H9 (cell line): ENCODE measurements around the gene C16orf87. TPM values are rescaled to one million over a fixed set of nuclear protein-coding genes. Genes with fewer than 3 reads are reported as not detected.

Experiments used
- DNase-seq: peaks from one replicate; pipeline ENCODE4 v3.0.0-alpha.2; 2017
- H2AFZ ChIP-seq: one replicate; pipeline ENCODE4 v1.6.1; 2013; ENCODE audit warnings: mild to moderate bottlenecking, low read length, control low read depth, moderate library complexity
- H2AK5ac ChIP-seq: 2 replicates; pipeline ENCODE4 v1.6.1; 2013; ENCODE audit warnings: low read length, control low read depth, mixed read lengths; ENCODE audit not compliant: insufficient read length
- H2BK120ac ChIP-seq: one replicate; pipeline ENCODE4 v1.6.1; 2013; ENCODE audit warnings: low read depth, mild to moderate bottlenecking, low read length, control low read depth, inconsistent platforms; ENCODE audit not compliant: poor library complexity, severe bottlenecking
- H2BK12ac ChIP-seq: 2 replicates; pipeline ENCODE4 v1.6.1; 2013; ENCODE audit warnings: low read length, control low read depth, mixed read lengths, low read depth; ENCODE audit not compliant: insufficient read length
- H2BK15ac ChIP-seq: 2 replicates; pipeline ENCODE4 v1.6.1; 2013; ENCODE audit warnings: low read depth, low read length, control low read depth
- H2BK20ac ChIP-seq: one replicate; pipeline ENCODE4 v1.6.1; 2013; ENCODE audit warnings: low read depth, mild to moderate bottlenecking, low read length, control low read depth, inconsistent platforms; ENCODE audit not compliant: poor library complexity, severe bottlenecking
- H2BK5ac ChIP-seq: 2 replicates; pipeline ENCODE4 v1.6.1; 2013; ENCODE audit warnings: low read length, control low read depth, mixed read lengths; ENCODE audit not compliant: insufficient read length
- H3K14ac ChIP-seq: 2 replicates; pipeline ENCODE4 v1.6.1; 2013; ENCODE audit warnings: low read length, control low read depth; ENCODE audit not compliant: insufficient read depth
- H3K18ac ChIP-seq: 2 replicates; pipeline ENCODE4 v1.6.1; 2013; ENCODE audit warnings: low read depth, mild to moderate bottlenecking, mixed read lengths, low read length, control low read depth; ENCODE audit not compliant: insufficient read length
- H3K23ac ChIP-seq: 2 replicates; pipeline ENCODE4 v1.6.1; 2013; ENCODE audit warnings: low read length, control low read depth, mixed read lengths, low read depth; ENCODE audit not compliant: insufficient read length
- H3K23me2 ChIP-seq: 2 replicates; pipeline ENCODE4 v1.6.1; 2013; ENCODE audit warnings: low read depth, mild to moderate bottlenecking, mixed read lengths, low read length, control low read depth; ENCODE audit not compliant: insufficient read length, poor library complexity, severe bottlenecking
- H3K27ac ChIP-seq: 2 replicates; pipeline ENCODE4 v1.5.1; 2013; ENCODE audit warnings: low read length, control low read depth, mixed read lengths, low read depth; ENCODE audit not compliant: insufficient read length
- H3K27me3 ChIP-seq: 2 replicates; pipeline ENCODE4 v1.6.1; 2013; ENCODE audit warnings: low read length, control low read depth, inconsistent platforms; ENCODE audit not compliant: insufficient read depth
- H3K4ac ChIP-seq: 2 replicates; pipeline ENCODE4 v1.6.1; 2013; ENCODE audit warnings: low read depth, mild to moderate bottlenecking, control low read depth, inconsistent platforms, low read length, moderate library complexity
- H3K4me1 ChIP-seq: 2 replicates; pipeline ENCODE4 v1.6.1; 2013; ENCODE audit warnings: low read length, control low read depth, inconsistent platforms; ENCODE audit not compliant: insufficient read depth
- H3K4me2 ChIP-seq: 2 replicates; pipeline ENCODE4 v1.6.1; 2013; ENCODE audit warnings: low read length, control low read depth, mixed read lengths; ENCODE audit not compliant: insufficient read length, insufficient read depth
- H3K56ac ChIP-seq: 2 replicates; pipeline ENCODE4 v1.6.1; 2013; ENCODE audit warnings: low read depth, mild to moderate bottlenecking, mixed read lengths, low read length, control low read depth; ENCODE audit not compliant: insufficient read length
- H3K79me1 ChIP-seq: 2 replicates; pipeline ENCODE4 v1.6.1; 2013; ENCODE audit warnings: low read depth, mild to moderate bottlenecking, moderate library complexity, low read length, control low read depth, inconsistent platforms; ENCODE audit not compliant: insufficient read depth, poor library complexity, severe bottlenecking
- H3K79me2 ChIP-seq: 2 replicates; pipeline ENCODE4 v1.6.1; 2013; ENCODE audit warnings: low read length, control low read depth, inconsistent platforms; ENCODE audit not compliant: insufficient read depth
- H3K9ac ChIP-seq: 2 replicates; pipeline ENCODE4 v1.6.1; 2013; ENCODE audit warnings: low read length, control low read depth, mixed read lengths; ENCODE audit not compliant: insufficient read length; ENCODE audit errors: extremely low read depth
- H3K9me3 ChIP-seq: one replicate; pipeline ENCODE4 v1.6.1; 2013; ENCODE audit warnings: low read depth, low read length, inconsistent platforms; ENCODE audit not compliant: control insufficient read depth
- H3T11ph ChIP-seq: one replicate; pipeline ENCODE4 v1.6.1; 2013; ENCODE audit warnings: mild to moderate bottlenecking, low read length, control low read depth, inconsistent platforms
- H4K20me1 ChIP-seq: one replicate; pipeline ENCODE4 v1.6.1; 2013; ENCODE audit not compliant: control insufficient read depth, insufficient read length, insufficient read depth
- H4K5ac ChIP-seq: 2 replicates; pipeline ENCODE4 v1.6.1; 2013; ENCODE audit warnings: low read depth, mild to moderate bottlenecking, mixed read lengths, low read length, control low read depth; ENCODE audit not compliant: insufficient read length
- H4K8ac ChIP-seq: replicated peaks from 2 replicates; pipeline ENCODE4 v1.6.1; 2013; ENCODE audit warnings: low read length, control low read depth, mixed read lengths, low read depth; ENCODE audit not compliant: insufficient read length
- H4K91ac ChIP-seq: 2 replicates; pipeline ENCODE4 v1.6.1; 2013; ENCODE audit warnings: low read depth, mild to moderate bottlenecking, moderate library complexity, mixed read lengths, low read length, control low read depth; ENCODE audit not compliant: insufficient read length
- H3K27ac Mint-ChIP-seq, 3 experiments: 2 replicates in 2 of 3; 3 replicates in 1 of 3; pipeline ENCODE4 v1.8.0; 2020 to 2021; ENCODE audit warnings: mixed read lengths in 3 of 3, mild to moderate bottlenecking in 1 of 3, moderate library complexity in 1 of 3
- H3K27me3 Mint-ChIP-seq: 2 replicates; pipeline ENCODE4 v1.8.0; 2021; ENCODE audit warnings: low read depth, mild to moderate bottlenecking, moderate library complexity, mixed read lengths
- H3K36me3 Mint-ChIP-seq, 3 experiments: 2 replicates in 2 of 3; 3 replicates in 1 of 3; pipeline ENCODE4 v1.8.0; 2020 to 2021; ENCODE audit warnings: low read depth in 3 of 3, mixed read lengths in 3 of 3; ENCODE audit not compliant: insufficient read depth in 1 of 3
- H3K4me1 Mint-ChIP-seq, 2 experiments: 2 replicates each; pipeline ENCODE4 v1.8.0; 2020; ENCODE audit warnings: mixed read lengths in 2 of 2
- H3K4me3 Mint-ChIP-seq, 2 experiments: 2 replicates in 1 of 2; 3 replicates in 1 of 2; pipeline ENCODE4 v1.8.0; 2020 to 2021; ENCODE audit warnings: mild to moderate bottlenecking in 2 of 2, mixed read lengths in 2 of 2, moderate library complexity in 1 of 2
- H3K9me3 Mint-ChIP-seq, 2 experiments: 2 replicates in 1 of 2; 3 replicates in 1 of 2; pipeline ENCODE4 v1.8.0; 2020; ENCODE audit warnings: mild to moderate bottlenecking in 2 of 2, mixed read lengths in 2 of 2, moderate library complexity in 1 of 2
- WGBS: extraction: QIAGEN DNeasy Blood & Tissue Kit; methylation state at CpG from one replicate; pipeline ENCODE4 v1.1.7; 2013; ENCODE audit warnings: missing lambda C conversion rate, low lambda C conversion rate, mixed read lengths; ENCODE audit not compliant: insufficient read length; ENCODE audit errors: extremely low coverage; 5-methylcytosine and 5-hydroxymethylcytosine counted together
- total RNA-seq: library from RNA; stranded (reverse); gene quantifications from 2 replicates; pipeline ENCODE4 v1.2.1, GENCODE V29; 2021
- TF ChIP-seq, protein P1 (sequence below): fragments of 200-600 bp; sonication (generic); conservative IDR thresholded peaks from 3 replicates; pipeline ENCODE4 v1.8.0; 2021; ENCODE audit warnings: antibody characterized with exemption, mild to moderate bottlenecking

The C16orf87 gene
- total RNA-seq, 1 experiment from 2014 or later: 16.7 TPM

- Histone ChIP-seq H2BK12ac (no peak overlapping the region), H3K9ac (no peak overlapping the region), H3K27ac (no peak overlapping the region), H3T11ph (no peak overlapping the region), H3K23ac (no peak overlapping the region), H4K91ac (no peak overlapping the region), H3K27me3 (no peaks in the 10 kb centered on the region), H2AK5ac (no peak overlapping the region), H3K79me1 (no peaks in the 10 kb centered on the region), H4K5ac (no peak overlapping the region), H4K20me1 (no peaks in the 10 kb centered on the region), H3K18ac (no peak overlapping the region), H2BK5ac (no peak overlapping the region), H2BK120ac (no peak overlapping the region), H3K79me2 (no peaks in the 10 kb centered on the region), H3K4ac (no peak overlapping the region), H2BK20ac (no peak overlapping the region), H3K56ac (no peak overlapping the region), H3K14ac (no peak overlapping the region), H2AFZ (no peak overlapping the region), H3K4me1 (no peaks in the 10 kb centered on the region), H3K23me2 (no peaks in the 10 kb centered on the region), H3K9me3 (no peaks in the 10 kb centered on the region), H4K8ac (no peak overlapping the region), H2BK15ac (no peak overlapping the region), H3K4me2 (no peak overlapping the region)
- WGBS: no CpG with 5 or more reads among the region's 3 CpGs
- TF ChIP-seq, protein P1, sequence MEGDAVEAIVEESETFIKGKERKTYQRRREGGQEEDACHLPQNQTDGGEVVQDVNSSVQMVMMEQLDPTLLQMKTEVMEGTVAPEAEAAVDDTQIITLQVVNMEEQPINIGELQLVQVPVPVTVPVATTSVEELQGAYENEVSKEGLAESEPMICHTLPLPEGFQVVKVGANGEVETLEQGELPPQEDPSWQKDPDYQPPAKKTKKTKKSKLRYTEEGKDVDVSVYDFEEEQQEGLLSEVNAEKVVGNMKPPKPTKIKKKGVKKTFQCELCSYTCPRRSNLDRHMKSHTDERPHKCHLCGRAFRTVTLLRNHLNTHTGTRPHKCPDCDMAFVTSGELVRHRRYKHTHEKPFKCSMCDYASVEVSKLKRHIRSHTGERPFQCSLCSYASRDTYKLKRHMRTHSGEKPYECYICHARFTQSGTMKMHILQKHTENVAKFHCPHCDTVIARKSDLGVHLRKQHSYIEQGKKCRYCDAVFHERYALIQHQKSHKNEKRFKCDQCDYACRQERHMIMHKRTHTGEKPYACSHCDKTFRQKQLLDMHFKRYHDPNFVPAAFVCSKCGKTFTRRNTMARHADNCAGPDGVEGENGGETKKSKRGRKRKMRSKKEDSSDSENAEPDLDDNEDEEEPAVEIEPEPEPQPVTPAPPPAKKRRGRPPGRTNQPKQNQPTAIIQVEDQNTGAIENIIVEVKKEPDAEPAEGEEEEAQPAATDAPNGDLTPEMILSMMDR: no peak
- Mint-ChIP-seq H3K9me3 (0 out of 5 replicates have a peak, but pooled peaks cover 0 to 2% of the 10 kb centered on the region in 2 experiments), H3K4me3 (no peak overlapping the region), H3K27ac (peak overlapping the region in 2 of 3 experiments; percentile 5 to 49; a peak in 4 of 7 replicates), H3K4me1 (peaks cover 3 to 4% of the 10 kb centered on the region in 2 experiments; a peak in 3 of 4 replicates), H3K36me3 (peaks cover 1 to 13% (median 9%) of the 10 kb centered on the region in 3 experiments; a peak in 5 of 7 replicates), H3K27me3 (no peaks in the 10 kb centered on the region)
- DNase-seq: no peak
Measured at GRCh38 chr16:46803373-46803772, 27.6 kb downstream of the C16orf87 start.
